Muscle layer of duodenum (tissue), 2 donors: ENCODE data around the gene GSTP1.

Experiments used
- H3K27ac ChIP-seq: one replicate; pipeline ENCODE4 v1.7.0; 2013; ENCODE audit warnings: mild to moderate bottlenecking, low read length
- H3K27me3 ChIP-seq: one replicate; pipeline ENCODE4 v1.7.0; 2013; ENCODE audit warnings: low read depth, mild to moderate bottlenecking, control low read depth, low read length
- H3K36me3 ChIP-seq, 2 donors: one replicate each; pipeline ENCODE4 v1.7.0; 2013; ENCODE audit warnings: low read length in 2 of 2, control low read depth in 1 of 2, mild to moderate bottlenecking in 1 of 2; ENCODE audit not compliant: insufficient read depth in 2 of 2, control insufficient read depth in 1 of 2
- H3K4me1 ChIP-seq, 2 donors: one replicate each; pipeline ENCODE4 v1.7.0; 2013; ENCODE audit warnings: low read length in 2 of 2, mild to moderate bottlenecking in 2 of 2, control low read depth in 1 of 2, moderate library complexity in 1 of 2; ENCODE audit not compliant: insufficient read depth in 2 of 2, control insufficient read depth in 1 of 2
- H3K4me3 ChIP-seq, 2 donors: one replicate each; pipeline ENCODE4 v1.7.0; 2013; ENCODE audit warnings: low read length in 2 of 2, low read depth in 1 of 2, mild to moderate bottlenecking in 1 of 2
- H3K9me3 ChIP-seq, 2 donors: one replicate each; pipeline ENCODE4 v1.7.0; 2013; ENCODE audit warnings: low read length in 2 of 2, control low read depth in 1 of 2, mild to moderate bottlenecking in 1 of 2; ENCODE audit not compliant: control insufficient read depth in 1 of 2
- donor health status: healthy.

The GSTP1 gene

DNA sequence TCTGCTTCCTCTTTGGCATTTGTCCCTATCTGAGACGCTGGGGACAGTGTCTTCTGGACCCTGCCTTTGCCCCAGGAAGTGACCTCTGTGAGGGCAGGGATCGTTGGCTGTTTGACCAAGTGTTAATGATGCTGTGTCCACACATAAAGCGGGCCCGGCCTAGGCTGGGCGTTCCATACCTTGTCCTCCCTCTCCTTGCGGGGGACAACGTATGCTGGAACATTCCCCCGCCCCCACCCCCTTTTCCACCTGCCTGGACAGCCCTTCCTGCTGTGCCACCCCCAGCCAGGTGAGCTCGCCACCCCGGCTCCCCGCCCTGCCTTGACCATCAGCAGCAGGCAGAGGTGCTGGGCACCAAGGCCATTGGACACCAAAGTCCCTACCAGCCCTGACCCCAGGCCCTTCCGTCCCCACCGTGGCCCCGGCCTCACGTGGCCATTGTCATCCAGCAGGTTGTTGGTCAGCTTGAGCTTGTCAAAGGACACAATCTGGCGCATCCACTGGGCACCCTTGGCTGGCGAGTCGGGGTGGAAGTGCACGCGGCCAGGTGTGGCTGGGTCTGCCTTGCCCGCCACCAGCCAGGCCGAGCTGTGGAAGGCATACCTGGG, 50.2 kb downstream of the GSTP1 start:
- Histone ChIP-seq H3K36me3 (no peaks in the 10 kb centered on the region), H3K27me3 (no peaks in the 10 kb centered on the region), H3K9me3 (no peaks in the 10 kb centered on the region), H3K4me1 (peaks cover 6 to 8% of the 10 kb centered on the region in 2 donors), H3K4me3 (no peak overlapping the region), H3K27ac (no peak overlapping the region)

DNA sequence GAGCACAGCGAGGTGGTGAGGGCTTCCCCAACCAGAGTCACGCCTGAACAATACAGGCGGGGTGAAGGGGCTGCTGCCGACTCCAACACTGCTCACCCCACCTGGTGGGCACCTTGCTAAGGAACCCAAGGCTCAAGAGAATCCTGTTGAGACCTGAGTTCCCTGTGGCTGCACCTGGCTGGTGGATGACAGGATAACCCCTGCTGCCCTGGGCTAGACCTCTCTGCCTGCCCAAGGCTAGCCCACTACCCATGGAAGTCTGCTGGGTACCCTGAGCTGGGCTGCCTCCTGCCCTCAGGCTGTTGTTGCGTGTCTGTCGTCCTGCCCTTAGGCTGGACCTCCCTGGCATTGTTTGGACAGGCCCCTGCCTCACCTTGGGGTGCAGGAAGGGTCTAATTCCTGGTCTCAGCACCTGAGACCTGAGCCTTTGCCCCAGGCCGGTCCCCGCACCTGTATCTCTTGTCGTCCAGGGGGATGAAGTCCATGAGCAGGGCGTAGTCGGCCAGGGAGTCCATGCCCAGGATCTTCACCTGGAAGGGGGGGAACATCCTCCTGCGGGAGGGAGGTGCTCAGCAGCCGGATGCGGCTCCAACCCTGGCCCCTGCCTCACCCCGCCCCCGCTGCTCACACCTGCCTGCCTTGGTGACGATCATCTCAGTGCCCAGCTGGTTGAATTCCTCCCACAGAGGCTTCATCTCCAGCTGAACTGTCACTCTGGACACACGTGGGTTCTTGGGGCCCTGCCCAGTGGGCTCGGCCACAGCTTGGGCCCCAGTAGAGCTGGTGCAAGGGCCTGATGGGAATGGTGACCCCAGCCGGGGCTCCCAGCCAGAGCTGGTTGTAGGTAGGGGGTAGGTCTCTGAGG, 51.0 kb downstream of the GSTP1 start:
- no peaks in the 10 kb centered on the region for H3K36me3 ChIP-seq
- no peaks in the 10 kb centered on the region for H3K9me3 ChIP-seq
- H3K27me3 ChIP-seq, result peaks cover 1% of the 10 kb centered on the region
- peaks cover 6 to 8% of the 10 kb centered on the region in 2 donors for H3K4me1 ChIP-seq
- no peak overlapping the region for H3K4me3 ChIP-seq
- H3K27ac ChIP-seq, result no peak overlapping the region

DNA sequence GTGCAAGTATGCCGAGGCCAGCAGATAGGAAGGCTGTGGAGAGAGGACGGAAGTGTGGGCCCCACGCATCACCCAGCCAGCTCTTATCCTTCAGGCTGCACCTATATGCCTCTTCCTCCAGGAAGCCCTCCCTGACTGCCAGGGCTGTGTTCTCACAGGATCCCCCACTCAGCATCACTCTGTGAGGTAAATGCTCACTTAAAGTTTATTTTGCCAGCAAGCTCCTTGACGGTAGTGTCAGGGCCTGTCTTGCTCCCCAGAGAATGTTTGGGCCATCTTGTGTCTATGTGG, 51.6 kb downstream of the GSTP1 start:
- H3K27ac ChIP-seq, result no peak overlapping the region
- no peak overlapping the region for H3K4me3 ChIP-seq
- no peaks in the 10 kb centered on the region for H3K9me3 ChIP-seq
- H3K4me1 ChIP-seq, result peaks cover 6 to 8% of the 10 kb centered on the region in 2 donors
- H3K27me3 ChIP-seq, result peaks cover 4% of the 10 kb centered on the region
- no peaks in the 10 kb centered on the region for H3K36me3 ChIP-seq
